Right ventricle myocardium inferior (tissue), 1 donor: ENCODE data around the gene KCNH5. TPM values are rescaled to one million over a fixed set of nuclear protein-coding genes. Genes with fewer than 3 reads are reported as not detected.
"Not testable (repeated sequence)": the region's sequence is repeated elsewhere in the genome, so short reads cannot be mapped to it uniquely, and the experiment has no call there.

Experiments
- ATAC-seq: fragments of 200-7000 bp; cut with Tn5 transposase; one replicate; pipeline ENCODE4 v1.9.1; 2020; ENCODE audit warnings: mild to moderate bottlenecking, moderate library complexity
- DNase-seq: peaks from one replicate; pipeline ENCODE4 v3.0.0; 2021; ENCODE audit errors: missing footprints
- intact Hi-C: fragments of 100-400 bp; cut with DNase I; formaldehyde crosslinking; loops from one replicate; pipeline ENCODE4 v1.11.0; 2022
- total RNA-seq: library from RNA; stranded (reverse); fragmentation: NEBNext Ultra II Directional; extraction: Animal tissue kit (Norgen Biotek cat#: 25700); gene quantifications from one replicate; pipeline ENCODE4 v1.2.1, GENCODE V29; 2021
- donor health status: DM: no; HTN: yes; CAD: no; lungs with severe emphysema.

KCNH5 gene
- total RNA-seq, 1 donor from 2014 or later, result not detected

DNA sequence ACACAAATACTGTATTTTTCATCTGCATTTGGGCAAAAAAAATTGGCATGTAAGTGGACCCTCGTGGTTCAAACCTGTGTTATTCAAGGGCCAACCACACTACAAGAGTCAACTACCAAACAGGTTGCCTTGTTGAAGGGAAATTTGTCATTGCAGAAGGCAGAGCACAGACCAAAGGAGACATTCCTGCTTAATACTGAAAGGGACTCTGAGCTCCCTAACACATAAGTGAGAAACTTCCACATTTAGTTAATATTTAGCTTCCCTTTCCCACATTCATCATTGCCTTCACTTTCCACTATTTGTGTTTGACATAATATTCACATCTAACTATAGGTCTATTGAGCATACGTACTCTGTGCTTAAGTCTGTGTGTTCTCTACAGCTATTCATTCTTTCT, 266.9 kb downstream of the KCNH5 start:
- intact Hi-C loops, result no loop called here
- no peak for ATAC-seq
- no peak for DNase-seq

DNA sequence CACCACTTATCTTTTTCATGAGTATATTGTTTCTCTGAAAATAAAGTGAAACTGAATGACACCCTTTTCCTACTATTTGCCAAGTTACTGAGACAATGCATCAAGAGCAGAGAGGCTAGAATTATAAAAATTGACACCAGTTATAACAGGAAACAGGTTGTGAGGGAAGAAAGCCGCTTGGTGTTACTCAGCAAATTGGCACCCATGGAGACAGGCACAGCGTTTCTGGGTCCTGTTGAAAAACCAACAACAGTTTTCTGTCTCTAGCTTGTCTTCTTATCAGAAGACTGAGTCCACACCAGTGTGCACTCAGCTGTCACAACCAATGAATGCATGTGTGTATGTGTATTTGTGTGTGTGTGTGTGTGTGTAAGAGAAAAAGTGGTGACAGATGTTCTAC, 267.7 kb downstream of the KCNH5 start:
- ATAC-seq (no peak), DNase-seq (no peak)
- intact Hi-C loops, result no loop called here

DNA sequence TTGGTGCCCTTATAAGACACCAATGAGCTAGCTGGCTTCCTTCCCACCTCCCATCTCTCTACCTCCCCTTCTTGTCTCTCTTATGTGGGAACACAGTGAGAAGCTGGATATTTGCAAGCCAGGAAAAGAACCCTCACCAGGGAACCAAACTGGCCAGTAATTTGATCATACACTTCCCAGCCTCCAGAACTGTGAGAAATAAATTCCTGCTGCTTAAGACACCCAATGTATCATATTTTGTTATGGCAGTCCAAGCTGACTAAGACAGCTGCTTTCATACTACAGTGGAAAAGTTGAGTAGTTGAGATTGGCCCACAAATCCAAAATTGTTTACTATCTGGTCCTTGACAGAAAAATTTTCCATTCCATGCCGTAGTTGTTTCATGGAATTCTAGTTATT, 269.0 kb downstream of the KCNH5 start:
- no peak for ATAC-seq
- no peak for DNase-seq
- intact Hi-C loops, result no loop called here

DNA sequence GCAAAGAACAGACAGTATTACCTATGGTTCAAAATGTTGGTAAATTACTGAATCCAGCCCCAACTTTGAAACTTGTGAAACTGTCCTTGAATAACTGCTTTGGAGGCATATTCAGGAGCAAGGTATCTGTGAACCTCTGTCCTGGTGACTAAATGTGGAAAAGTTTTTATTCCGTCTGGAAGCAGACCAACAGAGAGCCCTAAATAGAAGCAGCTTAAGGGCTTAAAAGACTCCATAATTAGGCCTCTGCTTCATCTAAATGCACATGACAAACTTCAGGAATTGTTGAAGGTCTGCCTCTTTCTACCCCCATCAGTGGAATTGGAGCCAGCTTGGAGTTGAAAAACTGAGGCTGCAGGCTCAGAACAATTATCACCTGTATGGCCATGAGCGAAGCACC, 276.5 kb downstream of the KCNH5 start:
- DNase-seq (no peak), ATAC-seq (no peak)
- intact Hi-C loops, result no loop called here

DNA sequence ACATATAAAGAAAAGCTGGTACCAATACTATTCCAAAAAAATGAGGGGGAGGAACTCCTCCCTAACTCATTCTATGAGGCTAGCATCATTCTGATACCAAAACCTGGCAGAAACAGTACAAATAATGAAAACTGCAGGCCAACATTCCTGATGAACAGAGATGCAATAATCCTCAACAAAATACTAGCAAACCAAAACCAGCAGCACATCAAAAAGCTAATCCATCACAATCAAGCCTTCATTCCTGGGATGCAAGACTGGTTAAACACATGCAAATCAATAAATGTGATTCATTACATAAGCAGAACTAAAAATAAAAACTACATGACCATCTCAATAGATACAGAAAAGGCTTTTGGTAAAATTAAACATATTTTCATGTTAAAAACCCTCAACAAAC, 281.3 kb downstream of the KCNH5 start:
- intact Hi-C loops, result no loop called here
- ATAC-seq, result no peak
- DNase-seq, result no peak

DNA sequence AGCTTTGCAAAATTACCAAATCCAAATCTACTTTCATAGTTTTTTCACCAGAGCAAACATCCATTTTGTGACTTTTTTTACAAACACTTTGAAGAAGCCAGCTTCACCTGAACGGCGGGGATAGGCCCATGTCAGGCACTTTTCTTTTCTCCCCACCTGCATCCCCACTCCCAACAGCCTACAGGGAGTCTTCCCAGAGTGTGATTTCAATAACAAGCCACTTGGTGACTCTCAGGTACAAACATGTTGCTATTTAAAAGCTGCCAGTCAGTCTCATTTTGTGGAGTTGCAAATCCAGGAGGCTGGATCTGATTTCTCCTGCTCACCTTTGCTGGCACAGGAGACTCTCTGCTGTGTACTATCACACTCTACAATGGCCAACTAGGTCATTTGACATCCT, 285.5 kb downstream of the KCNH5 start:
- intact Hi-C loops, result no loop called here
- DNase-seq (no peak), ATAC-seq (no peak)

DNA sequence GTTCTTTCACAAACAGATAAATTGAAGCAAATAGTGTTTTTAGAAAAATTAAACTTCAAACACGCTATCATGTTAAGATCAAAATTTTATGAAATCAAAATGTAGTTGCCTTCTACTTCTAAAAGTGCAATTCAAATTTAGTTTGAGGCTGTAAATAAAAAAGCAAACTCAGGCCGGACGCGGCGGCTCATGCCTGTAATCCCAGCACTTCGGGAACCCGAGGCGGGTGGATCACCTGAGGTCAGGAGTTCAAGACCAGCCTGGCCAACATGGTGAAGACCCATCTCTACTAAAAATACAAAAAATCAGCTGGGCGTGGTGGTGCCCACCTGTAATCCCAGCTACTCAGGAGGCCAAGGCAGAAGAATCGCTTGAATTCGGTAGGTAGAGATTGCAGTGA, 298.4 kb downstream of the KCNH5 start:
- ATAC-seq, DNase-seq, intact Hi-C loops: not testable (repeated sequence)

DNA sequence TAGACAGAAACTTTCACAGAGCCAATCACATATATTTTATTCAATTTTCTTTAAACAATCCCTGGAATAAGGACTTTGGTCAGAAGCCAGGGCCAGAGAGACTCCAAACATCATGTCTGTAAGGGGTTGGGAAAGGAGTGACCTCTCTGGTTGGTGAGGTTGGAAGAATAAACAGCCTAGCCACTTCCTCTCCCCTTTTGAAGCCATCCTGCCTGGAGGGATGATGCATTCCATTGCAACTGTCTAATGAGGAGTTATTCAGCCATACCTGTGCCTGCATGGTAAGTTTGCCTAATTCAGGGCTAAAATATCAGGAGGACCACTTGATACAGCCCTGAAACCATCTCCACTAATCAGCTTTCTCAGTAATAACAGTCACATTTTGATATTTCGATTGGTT, 299.8 kb downstream of the KCNH5 start:
- intact Hi-C loops, result no loop called here
- DNase-seq (no peak), ATAC-seq (no peak)

DNA sequence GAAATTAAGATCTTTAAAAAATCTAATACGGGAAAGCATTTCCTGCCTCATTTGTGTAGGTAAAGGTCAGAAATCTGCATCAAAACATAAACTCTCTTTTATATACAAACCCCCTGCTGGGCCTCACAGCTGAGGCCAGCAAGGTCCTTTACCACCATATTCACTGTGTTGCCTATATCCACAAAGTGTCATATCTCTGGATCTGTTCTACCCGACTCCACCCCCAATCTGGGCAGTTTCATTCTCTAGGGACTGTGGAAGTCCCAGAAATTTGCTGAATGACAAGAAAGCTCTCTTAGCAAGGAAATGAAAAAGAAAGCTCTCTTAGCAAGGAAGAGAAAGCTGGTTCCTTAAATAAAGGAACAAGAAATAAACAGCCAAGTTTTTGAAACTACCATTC, 301.7 kb downstream of the KCNH5 start:
- ATAC-seq (no peak), DNase-seq (no peak)
- intact Hi-C loops, result no loop called here

DNA sequence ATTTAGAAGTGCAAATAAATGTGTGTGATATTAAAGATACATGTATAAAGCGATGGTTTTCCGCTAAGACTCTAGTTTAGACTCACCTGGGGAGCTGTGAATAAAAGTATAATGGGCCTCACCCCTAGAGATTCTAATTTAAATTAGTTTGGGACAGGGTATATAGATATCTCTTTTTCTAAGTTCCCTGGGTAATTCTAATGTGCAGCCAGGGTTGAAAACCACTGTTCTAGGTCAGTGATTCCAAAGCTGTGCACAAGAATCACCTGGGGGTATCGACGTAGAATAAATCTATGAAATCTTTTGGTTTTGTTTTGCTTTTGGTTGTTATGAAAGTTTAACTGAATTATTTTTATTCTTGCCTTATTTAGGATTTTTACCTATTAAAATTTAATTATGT, 302.1 kb downstream of the KCNH5 start:
- intact Hi-C loops, result no loop called here
- DNase-seq (no peak), ATAC-seq (no peak)

DNA sequence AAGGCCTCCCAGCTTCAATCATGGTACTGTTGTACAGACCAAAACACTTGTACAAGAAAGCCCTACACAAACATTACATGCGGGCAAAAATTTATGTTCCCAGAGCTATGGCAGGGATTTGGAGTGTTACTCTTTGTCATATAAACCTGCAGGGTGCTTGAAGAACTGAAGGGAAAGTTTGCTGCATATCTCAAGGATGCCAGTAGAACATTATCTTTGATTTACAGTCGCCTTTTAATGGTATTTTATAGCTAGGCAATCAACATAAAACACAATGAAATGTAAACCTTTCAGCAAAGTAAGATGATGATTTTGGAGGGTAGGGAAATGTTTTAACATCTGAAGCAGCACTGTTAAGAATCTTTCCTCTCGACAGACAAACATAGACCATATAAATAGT, 305.6 kb downstream of the KCNH5 start:
- DNase-seq (no peak), ATAC-seq (no peak)
- intact Hi-C loops, result no loop called here

DNA sequence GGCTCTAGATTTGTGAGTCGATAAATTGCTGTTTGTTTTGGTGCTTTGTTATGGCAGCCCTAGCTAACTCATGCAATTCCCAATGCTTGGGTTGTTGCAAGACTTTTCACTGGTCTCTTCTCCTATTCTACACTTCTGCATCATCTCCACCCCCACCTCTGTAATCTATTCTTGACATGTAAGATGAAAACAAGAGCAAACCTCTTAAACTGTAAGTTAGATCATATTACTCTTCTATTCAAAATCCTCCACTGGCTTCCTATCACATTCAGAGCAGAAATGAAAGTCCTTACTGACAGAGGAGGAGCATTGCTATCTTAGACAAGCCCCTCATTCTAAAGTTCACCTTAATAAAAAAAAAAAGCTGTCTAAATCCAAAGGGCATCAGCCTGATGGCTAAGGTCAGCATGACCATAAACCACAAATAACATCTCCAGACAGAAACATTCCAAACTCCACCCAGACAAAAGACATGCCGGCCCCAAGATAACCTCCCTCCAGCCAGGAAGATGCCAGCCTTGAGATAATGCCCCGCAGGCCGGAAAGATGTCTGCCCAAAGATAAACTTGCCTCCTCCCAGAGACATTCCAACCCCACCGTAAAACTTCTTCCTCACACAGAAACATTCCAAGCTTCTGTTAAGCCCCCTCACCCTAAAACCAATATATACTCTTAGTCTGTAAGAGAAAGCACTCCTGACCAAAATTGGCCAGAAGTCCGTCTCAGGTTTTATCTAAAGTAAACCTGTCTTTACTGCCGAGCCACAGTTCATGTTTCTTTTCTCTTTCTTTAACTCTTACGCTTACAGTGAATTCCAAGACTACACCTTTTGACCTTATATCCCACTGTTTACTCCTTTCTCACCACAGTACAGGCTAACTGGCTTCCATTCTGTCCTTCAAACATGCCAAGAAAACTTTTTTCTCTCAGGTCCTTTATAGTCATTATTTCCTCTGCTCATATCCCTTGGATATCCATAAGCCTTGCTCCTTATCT, 308.9 kb downstream of the KCNH5 start:
- intact Hi-C loops, result no loop called here
- DNase-seq (no peak), ATAC-seq (no peak)

DNA sequence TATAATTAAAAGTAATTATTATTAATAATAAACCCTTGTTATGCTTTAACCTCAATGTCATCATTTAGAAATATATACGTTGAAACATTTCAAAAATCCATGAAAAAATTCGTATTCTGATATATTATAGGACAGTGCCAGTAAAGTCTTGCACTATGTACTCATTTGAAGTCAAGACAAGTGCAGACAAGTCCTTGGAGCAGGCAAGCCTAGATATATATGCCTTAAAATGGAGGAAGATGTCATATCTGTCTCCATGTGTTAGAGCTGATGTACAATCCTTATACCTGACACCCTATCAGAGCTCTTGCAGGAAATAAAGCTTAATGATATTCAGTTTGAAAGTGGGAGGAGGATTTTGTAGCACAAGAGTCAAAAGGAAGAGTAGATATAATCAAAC, 310.4 kb downstream of the KCNH5 start:
- no peak for ATAC-seq
- no peak for DNase-seq
- intact Hi-C loops, result no loop called here

DNA sequence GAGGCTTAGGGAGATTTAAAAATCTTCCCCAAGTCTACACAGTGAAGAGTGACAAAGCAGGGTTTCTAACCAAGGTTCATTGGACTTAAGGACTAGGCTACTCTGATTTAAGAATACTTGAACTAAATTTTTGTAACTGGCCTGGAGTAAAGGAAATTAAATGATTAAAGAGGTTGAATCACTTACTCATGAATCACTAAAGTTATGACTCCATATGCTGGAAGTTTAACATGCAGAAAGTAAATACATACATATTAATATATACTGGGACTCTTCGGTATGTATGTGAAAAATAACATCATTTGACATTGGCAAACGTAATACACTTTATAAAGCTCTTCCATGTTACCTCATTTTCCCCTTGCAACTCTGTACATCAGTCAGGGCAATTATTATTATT, 322.9 kb downstream of the KCNH5 start:
- ATAC-seq (no peak), DNase-seq (no peak)
- intact Hi-C loops, result no loop called here

DNA sequence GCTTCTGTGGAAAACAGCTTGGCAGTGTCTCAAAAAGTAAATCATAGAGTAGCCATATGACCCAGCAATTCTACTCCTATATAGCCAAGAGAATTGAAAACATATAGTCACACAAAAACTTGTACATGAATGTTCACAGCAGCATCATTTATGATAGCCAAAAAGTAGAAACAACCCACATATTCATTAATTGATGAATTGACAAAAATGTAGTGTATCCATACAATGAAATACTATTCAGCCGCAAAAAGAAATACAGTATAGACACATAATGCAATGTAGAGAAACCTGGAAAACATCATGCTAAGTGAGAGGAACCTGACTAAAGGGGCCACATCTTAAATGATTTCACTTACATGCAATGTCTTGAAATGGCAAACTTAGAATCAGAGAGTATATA, 326.6 kb downstream of the KCNH5 start:
- intact Hi-C loops, result no loop called here
- ATAC-seq (no peak), DNase-seq (no peak)

DNA sequence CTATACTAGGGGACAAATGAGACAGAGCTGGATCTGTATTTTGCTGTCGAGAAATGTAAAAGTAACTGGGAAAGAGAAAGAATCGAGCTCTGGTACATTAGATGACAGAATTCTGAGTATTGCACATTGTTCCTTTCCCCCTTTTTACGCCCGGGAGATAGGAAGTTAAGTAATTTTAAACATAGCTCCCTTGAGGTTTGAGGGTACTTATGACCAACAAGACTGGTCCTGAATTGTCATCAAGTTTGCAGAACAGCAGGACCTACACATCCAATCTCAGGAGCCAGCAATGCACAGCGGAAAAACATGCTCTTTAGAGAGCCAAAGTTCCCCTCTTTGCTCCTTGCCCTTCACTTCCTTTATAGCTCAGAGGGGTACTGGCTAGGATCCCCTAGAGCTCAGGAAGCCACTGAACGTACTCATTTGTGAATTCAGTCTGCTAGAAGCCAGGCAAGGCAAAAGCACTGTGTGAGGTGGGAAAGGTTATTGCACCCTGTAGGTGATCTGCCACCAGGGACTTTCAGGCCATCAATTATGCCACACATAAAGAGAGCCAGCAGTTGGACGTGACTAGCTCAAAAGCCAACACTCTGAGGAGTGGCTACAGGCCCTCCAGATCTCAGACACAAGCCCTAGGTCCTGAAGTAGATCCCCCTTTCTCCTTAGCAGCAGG, 333.8 kb downstream of the KCNH5 start:
- ATAC-seq, result no peak
- DNase-seq, result no peak
- intact Hi-C loops, result no loop called here

DNA sequence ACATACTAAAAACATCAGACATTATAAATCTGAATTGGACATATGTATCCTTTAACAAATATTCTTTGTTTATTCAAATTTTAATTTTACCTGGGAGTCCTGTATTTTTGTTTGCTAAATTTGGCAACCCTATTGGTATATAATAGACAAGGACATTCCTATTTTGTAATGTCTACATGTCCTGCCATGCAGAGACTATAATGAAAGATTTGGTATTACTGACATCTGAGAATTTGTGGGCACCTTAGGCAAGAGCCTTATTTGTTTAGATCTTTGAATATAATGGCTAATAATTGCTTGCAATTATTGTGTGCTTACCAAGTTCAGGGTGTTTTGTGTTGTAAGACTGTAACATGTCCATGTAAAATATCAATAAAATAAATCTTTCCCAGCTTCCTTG, 334.4 kb downstream of the KCNH5 start:
- intact Hi-C loops, result no loop called here
- DNase-seq (no peak), ATAC-seq (no peak)

DNA sequence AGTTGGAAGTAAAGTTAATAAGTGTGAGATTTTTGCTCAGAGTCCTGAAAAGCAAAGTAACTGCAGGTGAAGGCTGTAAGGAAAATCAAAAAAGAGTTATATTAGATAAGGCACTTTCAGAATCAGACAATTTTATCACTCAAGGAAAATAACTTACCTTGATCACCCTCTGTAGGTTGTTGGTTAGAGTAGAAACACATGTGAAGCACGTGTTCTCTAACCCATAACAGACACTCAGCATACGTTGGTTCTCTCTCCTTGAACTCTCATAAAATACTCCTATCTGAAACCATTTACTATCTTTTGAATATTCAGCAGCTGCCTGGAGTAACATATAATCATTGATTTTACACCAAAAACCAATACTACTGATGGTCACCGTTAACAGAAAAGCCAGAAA, 335.5 kb downstream of the KCNH5 start:
- ATAC-seq, result no peak
- no peak for DNase-seq
- intact Hi-C loops, result no loop called here

DNA sequence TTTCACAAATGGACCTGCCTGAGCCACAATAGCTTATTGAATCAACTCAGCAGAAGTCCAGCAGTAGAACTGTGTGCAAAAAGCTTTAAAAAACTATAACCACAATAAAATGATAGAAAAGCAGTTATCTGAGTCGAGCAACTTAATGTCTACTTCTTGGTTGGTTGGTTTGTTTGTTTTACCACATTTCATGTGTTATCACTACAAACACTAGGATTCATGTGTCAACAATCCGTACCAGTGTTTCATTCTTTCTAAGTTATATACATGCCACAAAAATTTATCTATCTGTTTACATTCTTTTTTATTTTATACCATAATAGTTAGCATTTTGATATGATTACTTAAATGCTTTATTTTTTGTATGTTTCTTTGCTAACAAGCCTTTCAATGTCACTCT, 339.0 kb downstream of the KCNH5 start:
- no peak for ATAC-seq
- intact Hi-C loops, result no loop called here
- no peak for DNase-seq

DNA sequence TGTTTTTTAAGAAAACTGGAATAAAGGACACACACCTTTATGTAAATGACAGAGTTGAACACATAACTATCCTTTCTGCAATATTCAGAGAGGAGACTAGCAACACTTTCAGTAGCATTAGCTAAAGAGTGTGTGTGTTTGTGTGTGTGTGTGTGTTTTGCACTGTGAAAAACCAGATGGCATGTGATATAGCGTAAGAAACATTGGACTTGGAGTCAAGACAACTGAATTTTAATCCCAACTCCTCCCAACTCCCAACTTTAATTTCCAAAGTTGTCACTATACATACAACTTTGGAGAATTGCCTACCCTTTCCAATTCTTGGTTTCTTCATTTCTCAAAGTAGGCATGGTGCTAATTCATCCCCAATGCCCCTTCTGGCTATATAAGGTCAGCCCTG, 347.8 kb downstream of the KCNH5 start:
- intact Hi-C loops, result no loop called here
- DNase-seq (no peak), ATAC-seq (no peak)
